Spleen (tissue), 7 donors: Measurements from ENCODE around the gene ZNF91.

Experiments used
- POLR2A ChIP-seq, 3 donors: fragments of 450-650 bp; IDR thresholded peaks; one replicate each; pipeline ENCODE4 v1.5.1; 2017; ENCODE audit warnings: antibody characterized with exemption in 3 of 3, mild to moderate bottlenecking in 1 of 3
- POLR2AphosphoS5 ChIP-seq, 3 donors: sonication (generic); formaldehyde crosslinking; IDR thresholded peaks; one replicate each; pipeline ENCODE4 v1.5.1; 2017; ENCODE audit warnings: antibody characterized with exemption in 3 of 3
- TF ChIP-seq, protein P1 (sequence below), 11 experiments: fragments of 200-600 bp in 7 of 11; fragments of 450-650 bp in 4 of 11; sonication (generic) in 4 of 11; IDR thresholded peaks in 8 of 11; conservative IDR thresholded peaks in 3 of 11; 1 replicate in 7 of 11; 2 replicates in 4 of 11; pipeline versions ENCODE4 v1.4.0 to v1.8.0; 2016 to 2021; ENCODE audit warnings: antibody characterized with exemption in 11 of 11, inconsistent platforms in 4 of 11, mild to moderate bottlenecking in 1 of 11
- donor health status: DM: no; HTN: no; CAD: no; lungs with moderate emphysema.
- donor health status: DM: no; HTN: no; CAD: no.
- donor health status: DM: no; HTN: no; CAD: no.

DNA sequence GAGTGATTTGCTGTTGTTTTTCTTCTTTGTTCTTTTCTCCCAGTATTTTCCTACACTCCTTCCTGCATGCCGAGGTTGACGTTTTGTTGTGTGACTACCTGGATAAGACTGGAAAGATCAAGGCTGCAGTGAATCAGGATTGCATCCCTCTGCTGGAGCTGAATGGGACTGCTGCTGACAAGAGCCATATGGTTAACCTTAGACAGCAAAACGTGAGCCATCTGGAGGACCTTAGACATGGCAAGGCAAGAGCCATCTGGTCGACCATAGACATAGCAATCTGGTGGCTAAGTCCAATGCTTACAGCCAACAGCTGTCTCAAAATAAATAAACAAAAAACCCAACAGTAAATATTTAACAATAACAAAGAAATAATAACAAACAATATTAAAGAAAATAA lies 42.6 kb upstream of the ZNF91 start:
- TF ChIP-seq, protein P1, sequence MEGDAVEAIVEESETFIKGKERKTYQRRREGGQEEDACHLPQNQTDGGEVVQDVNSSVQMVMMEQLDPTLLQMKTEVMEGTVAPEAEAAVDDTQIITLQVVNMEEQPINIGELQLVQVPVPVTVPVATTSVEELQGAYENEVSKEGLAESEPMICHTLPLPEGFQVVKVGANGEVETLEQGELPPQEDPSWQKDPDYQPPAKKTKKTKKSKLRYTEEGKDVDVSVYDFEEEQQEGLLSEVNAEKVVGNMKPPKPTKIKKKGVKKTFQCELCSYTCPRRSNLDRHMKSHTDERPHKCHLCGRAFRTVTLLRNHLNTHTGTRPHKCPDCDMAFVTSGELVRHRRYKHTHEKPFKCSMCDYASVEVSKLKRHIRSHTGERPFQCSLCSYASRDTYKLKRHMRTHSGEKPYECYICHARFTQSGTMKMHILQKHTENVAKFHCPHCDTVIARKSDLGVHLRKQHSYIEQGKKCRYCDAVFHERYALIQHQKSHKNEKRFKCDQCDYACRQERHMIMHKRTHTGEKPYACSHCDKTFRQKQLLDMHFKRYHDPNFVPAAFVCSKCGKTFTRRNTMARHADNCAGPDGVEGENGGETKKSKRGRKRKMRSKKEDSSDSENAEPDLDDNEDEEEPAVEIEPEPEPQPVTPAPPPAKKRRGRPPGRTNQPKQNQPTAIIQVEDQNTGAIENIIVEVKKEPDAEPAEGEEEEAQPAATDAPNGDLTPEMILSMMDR (IDR thresholded peaks at IDR 0.05 in 8 of 11, conservative IDR thresholded peaks at IDR 0.05 in 3 of 11): no peak
- TF ChIP-seq POLR2AphosphoS5 (IDR thresholded peaks at IDR 0.05) (no peak), POLR2A (IDR thresholded peaks at IDR 0.05) (no peak)
